PC-9 (cell line): ENCODE data around the gene GNG13. TPM values are rescaled to one million over a fixed set of nuclear protein-coding genes. Genes with fewer than 3 reads are reported as not detected.

Experiments used
- BruUV-seq: library from RNA; stranded (reverse); fragments of 400-500 nt; replicated peaks from 2 replicates; lab custom pipeline; 2021; lab: Mats Ljungman, UMichigan
- CTCF ChIA-PET: fragments of 300-600 bp; sonication (Branson Sonifier 250); formaldehyde crosslinking; loops from one replicate; lab custom pipeline; 2022; ENCODE audit warnings: antibody characterized with exemption; lab: Charles Lee
- POLR2A ChIA-PET: fragments of 300-600 bp; sonication (Branson Sonifier 250); formaldehyde crosslinking; loops from one replicate; lab custom pipeline; 2022; ENCODE audit warnings: antibody characterized with exemption; ENCODE audit not compliant: unreplicated experiment; lab: Charles Lee
- DNase-seq, 2 experiments: peaks; one replicate each; pipeline versions ENCODE4 v3.0.0 to v3.0.0-alpha.2; 2015 to 2022; ENCODE audit warnings: mixed read lengths in 1 of 2
- H2AFZ ChIP-seq: fragments of 200-600 bp; sonication (generic); 2 replicates; pipeline ENCODE4 v1.8.1; 2017; ENCODE audit warnings: antibody characterized with exemption
- H3F3A ChIP-seq: fragments of 200-600 bp; sonication (generic); 2 replicates; pipeline ENCODE4 v1.8.1; 2017; ENCODE audit warnings: antibody characterized with exemption, mild to moderate bottlenecking, low read depth; ENCODE audit not compliant: insufficient read depth
- H3K27ac ChIP-seq: fragments of 200-600 bp; sonication (generic); 2 replicates; pipeline ENCODE4 v1.6.1; 2016; ENCODE audit warnings: mixed run types
- H3K27me3 ChIP-seq: fragments of 200-600 bp; sonication (generic); 2 replicates; pipeline ENCODE4 v1.6.1; 2016; ENCODE audit warnings: low read depth, mixed run types; ENCODE audit not compliant: insufficient read depth
- H3K36me3 ChIP-seq: fragments of 200-600 bp; sonication (generic); 2 replicates; pipeline ENCODE4 v1.6.1; 2016; ENCODE audit warnings: low read depth, mixed run types
- H3K4me1 ChIP-seq: fragments of 200-600 bp; sonication (generic); replicated peaks from 2 replicates; pipeline ENCODE4 v1.6.1; 2016; ENCODE audit warnings: mixed run types; ENCODE audit not compliant: insufficient read depth
- H3K4me2 ChIP-seq: fragments of 200-600 bp; sonication (generic); 2 replicates; pipeline ENCODE4 v1.6.1; 2017; ENCODE audit warnings: mixed run types
- H3K4me3 ChIP-seq: fragments of 200-600 bp; sonication (generic); 2 replicates; pipeline ENCODE4 v1.6.1; 2016; ENCODE audit warnings: mixed run types
- H3K79me2 ChIP-seq: fragments of 200-600 bp; sonication (generic); 2 replicates; pipeline ENCODE4 v1.6.1; 2017; ENCODE audit warnings: low read depth, mixed run types
- H3K9me2 ChIP-seq: fragments of 200-600 bp; sonication (generic); 2 replicates; pipeline ENCODE4 v1.8.1; 2017; ENCODE audit warnings: mild to moderate bottlenecking; ENCODE audit not compliant: insufficient read depth
- H3K9me3 ChIP-seq: fragments of 200-600 bp; sonication (generic); 2 replicates; pipeline ENCODE4 v1.8.1; 2016; ENCODE audit warnings: low read depth; ENCODE audit not compliant: insufficient read depth
- H4K20me1 ChIP-seq: fragments of 200-600 bp; sonication (generic); 2 replicates; pipeline ENCODE4 v1.8.1; 2017; ENCODE audit not compliant: insufficient read depth
- EZH2 ChIP-seq: fragments of 200-600 bp; sonication (generic); IDR thresholded peaks from 2 replicates; pipeline ENCODE4 v1.8.0; 2017; ENCODE audit warnings: antibody characterized with exemption, low read depth
- intact Hi-C: fragments of 100-400 bp; cut with micrococcal nuclease; formaldehyde crosslinking; loops from one replicate; pipeline ENCODE4 v1.10.0; 2022; ENCODE audit not compliant: unreplicated experiment
- total RNA-seq: library from RNA; stranded (reverse); gene quantifications from 2 replicates; pipeline ENCODE4 v1.2.3, GENCODE V29; 2021
- TF ChIP-seq, protein P1 (sequence below): fragments of 200-600 bp; sonication (generic); conservative IDR thresholded peaks from 2 replicates; pipeline ENCODE4 v1.6.1; 2017; ENCODE audit warnings: mixed run types, antibody characterized with exemption, mild to moderate bottlenecking, moderate library complexity

GNG13 gene
- total RNA-seq, 1 experiment from 2014 or later: not detected

DNA sequence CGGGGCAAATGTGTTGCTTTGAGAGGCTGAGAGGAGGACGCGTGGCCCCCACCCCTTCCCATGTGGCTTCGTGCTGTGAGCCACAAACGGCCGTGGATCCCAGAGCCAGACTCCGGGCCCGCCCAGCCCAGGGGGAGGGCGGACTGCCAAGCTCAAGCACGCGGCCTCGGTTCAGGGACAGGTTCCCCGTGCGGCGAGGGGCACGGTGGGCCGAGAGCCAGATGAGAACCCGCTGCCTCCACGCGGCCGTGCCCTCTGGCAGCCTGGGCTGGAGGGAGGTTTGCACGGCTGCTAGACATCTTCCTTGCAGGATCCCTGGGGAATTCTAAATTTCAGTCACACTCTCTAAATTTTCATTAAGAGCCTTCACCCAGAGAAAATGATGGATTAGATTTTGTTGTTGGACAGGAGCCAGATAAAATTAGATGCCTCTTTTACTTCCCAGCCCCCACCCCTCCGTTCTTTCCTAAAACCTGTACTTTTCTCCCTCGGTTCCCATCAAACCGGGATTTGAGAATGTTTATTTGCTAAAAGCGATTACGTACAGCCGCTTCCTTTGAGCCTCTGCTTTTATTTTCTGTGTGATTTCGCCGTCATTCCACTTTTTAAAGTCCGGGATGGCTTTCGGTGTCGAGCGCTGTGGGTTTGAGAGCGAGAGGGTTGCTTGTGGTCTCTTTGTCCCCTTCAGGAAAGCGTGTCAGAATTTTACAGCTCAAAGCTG is 25.0 kb upstream of the GNG13 start:
- Histone ChIP-seq H3K4me3 (no peak overlapping the region), H3K36me3 (no peaks in the 10 kb centered on the region), H3K9me2 (no peaks in the 10 kb centered on the region), H4K20me1 (no peaks in the 10 kb centered on the region), H3K9me3 (no peaks in the 10 kb centered on the region), H3K27me3 (peaks cover 93% of the 10 kb centered on the region), H3K4me1 (no peaks in the 10 kb centered on the region), H3K4me2 (no peak overlapping the region), H3K79me2 (no peaks in the 10 kb centered on the region), H3F3A (no peaks in the 10 kb centered on the region), H2AFZ (no peak overlapping the region), H3K27ac (no peak overlapping the region)
- no peak for DNase-seq
- CTCF ChIA-PET: no interaction called here
- POLR2A ChIA-PET: no interaction called here
- BruUV-seq: no TSS peak
- intact Hi-C loops: no loop called here
- TF ChIP-seq, protein P1, sequence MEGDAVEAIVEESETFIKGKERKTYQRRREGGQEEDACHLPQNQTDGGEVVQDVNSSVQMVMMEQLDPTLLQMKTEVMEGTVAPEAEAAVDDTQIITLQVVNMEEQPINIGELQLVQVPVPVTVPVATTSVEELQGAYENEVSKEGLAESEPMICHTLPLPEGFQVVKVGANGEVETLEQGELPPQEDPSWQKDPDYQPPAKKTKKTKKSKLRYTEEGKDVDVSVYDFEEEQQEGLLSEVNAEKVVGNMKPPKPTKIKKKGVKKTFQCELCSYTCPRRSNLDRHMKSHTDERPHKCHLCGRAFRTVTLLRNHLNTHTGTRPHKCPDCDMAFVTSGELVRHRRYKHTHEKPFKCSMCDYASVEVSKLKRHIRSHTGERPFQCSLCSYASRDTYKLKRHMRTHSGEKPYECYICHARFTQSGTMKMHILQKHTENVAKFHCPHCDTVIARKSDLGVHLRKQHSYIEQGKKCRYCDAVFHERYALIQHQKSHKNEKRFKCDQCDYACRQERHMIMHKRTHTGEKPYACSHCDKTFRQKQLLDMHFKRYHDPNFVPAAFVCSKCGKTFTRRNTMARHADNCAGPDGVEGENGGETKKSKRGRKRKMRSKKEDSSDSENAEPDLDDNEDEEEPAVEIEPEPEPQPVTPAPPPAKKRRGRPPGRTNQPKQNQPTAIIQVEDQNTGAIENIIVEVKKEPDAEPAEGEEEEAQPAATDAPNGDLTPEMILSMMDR: no peak
- 0 out of 2 replicates have a peak, but pooled peaks have one; percentile 50 for TF ChIP-seq EZH2

DNA sequence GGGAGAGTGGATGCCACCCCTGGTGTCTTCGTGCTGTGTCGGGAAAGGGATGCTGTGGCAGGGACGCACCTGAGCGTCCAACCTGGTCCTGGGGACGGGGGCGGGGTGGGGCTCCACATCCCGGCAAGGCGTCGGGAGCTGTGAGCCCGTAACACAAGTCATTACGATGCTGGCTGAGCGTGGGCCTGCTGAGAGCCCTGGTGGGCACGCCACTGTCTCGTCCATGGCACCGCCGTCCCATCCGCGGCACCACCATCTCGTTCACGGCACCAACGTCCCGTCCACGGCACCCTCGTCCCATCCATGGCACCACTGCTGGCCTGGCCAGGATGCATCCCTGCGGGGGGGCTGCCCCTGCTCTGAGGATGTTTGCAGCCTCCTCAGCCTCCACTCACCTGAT is 24.1 kb upstream of the GNG13 start:
- CTCF ChIA-PET: no interaction called here
- intact Hi-C loops: no loop called here

DNA sequence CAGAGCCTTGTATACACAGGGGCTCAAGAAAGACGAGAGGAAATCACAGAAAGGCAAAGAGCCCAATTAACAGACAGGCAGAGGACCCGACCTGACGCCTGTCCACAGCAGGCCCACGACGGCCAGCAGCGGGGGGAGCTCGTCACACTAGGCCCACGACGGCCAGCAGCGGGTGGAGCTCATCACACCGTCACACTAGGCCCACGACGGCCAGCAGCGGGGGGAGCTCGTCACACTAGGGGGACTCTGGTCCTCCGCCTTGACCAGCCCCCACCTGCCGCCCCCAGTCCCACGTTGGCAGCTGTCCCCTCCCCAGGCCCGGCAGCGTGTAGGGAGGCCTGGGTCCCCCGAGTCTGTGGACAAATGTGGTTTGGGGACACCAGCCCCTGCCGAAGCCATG is 23.7 kb upstream of the GNG13 start:
- Histone ChIP-seq H3K4me1 (no peaks in the 10 kb centered on the region), H3K9me3 (no peaks in the 10 kb centered on the region), H2AFZ (no peak overlapping the region), H3K27me3 (peaks cover 95% of the 10 kb centered on the region), H3F3A (no peaks in the 10 kb centered on the region), H3K4me3 (no peak overlapping the region), H3K79me2 (no peaks in the 10 kb centered on the region), H3K27ac (no peak overlapping the region), H3K36me3 (no peaks in the 10 kb centered on the region), H3K4me2 (no peak overlapping the region), H4K20me1 (no peaks in the 10 kb centered on the region), H3K9me2 (no peaks in the 10 kb centered on the region)
- no TSS peak for BruUV-seq
- intact Hi-C loops: no loop called here
- DNase-seq: no peak
- CTCF ChIA-PET: no interaction called here
- POLR2A ChIA-PET: no interaction called here
- TF ChIP-seq, protein P1: no peak
- no peak for TF ChIP-seq EZH2

More for the DNA sequence above, 24.1 kb upstream of the GNG13 start:
- H3K4me3 ChIP-seq: no peak overlapping the region
- H3K4me2 ChIP-seq: no peak overlapping the region
- no peak overlapping the region for H2AFZ ChIP-seq
- no TSS peak for BruUV-seq
- no peaks in the 10 kb centered on the region for H3K79me2 ChIP-seq
- H3K4me1 ChIP-seq: no peaks in the 10 kb centered on the region
- H3K9me2 ChIP-seq: no peaks in the 10 kb centered on the region
- no peak overlapping the region for H3K27ac ChIP-seq
- no peaks in the 10 kb centered on the region for H3K9me3 ChIP-seq
- no peak for TF ChIP-seq EZH2
- TF ChIP-seq, protein P1: no peak
- POLR2A ChIA-PET: no interaction called here
- H4K20me1 ChIP-seq: no peaks in the 10 kb centered on the region
- no peak for DNase-seq
- H3K36me3 ChIP-seq: no peaks in the 10 kb centered on the region
- peaks cover 94% of the 10 kb centered on the region for H3K27me3 ChIP-seq
- H3F3A ChIP-seq: no peaks in the 10 kb centered on the region
